ENCODE data around the gene STUM.

- no peak for TF ChIP-seq CTCF (IDR thresholded peaks at IDR 0.05; ENCODE audit: low read depth, low read length)
- no peak for TF ChIP-seq EZH2phosphoT487 (IDR thresholded peaks at IDR 0.05; ENCODE audit: low read depth)
Measured at GRCh38 chr1:226519135-226519534, 29.4 kb upstream of the STUM start.

Data from OCI-LY3 (cell line).